CD1c-positive myeloid dendritic cell (primary cell): ENCODE data around the gene YIPF6.
"Not testable (repeated sequence)": the region's sequence is repeated elsewhere in the genome, so short reads cannot be mapped to it uniquely, and the experiment has no call there.

ENCODE experiments used
- DNase-seq: peaks from one replicate; pipeline ENCODE4 v3.0.0-alpha.2; 2016; ENCODE audit errors: extremely low spot score

Gene YIPF6

GRCh38 chrX:68498508-68499379 is at the start of gene YIPF6:
Gene YIPF6, plus strand, starts transcription at chrX:68499051. Its CDS starts 16 bp downstream, at chrX:68499067.
- DNase-seq, result peak; percentile 83

- no peak for DNase-seq
These were observed 47.1 kb upstream of the YIPF6 start for GRCh38 chrX:68451720-68452119.

- no peak for DNase-seq
These were observed 44.2 kb upstream of the YIPF6 start for GRCh38 chrX:68454476-68455150.

- DNase-seq, result no peak
These were observed 43.7 kb upstream of the YIPF6 start for GRCh38 chrX:68455151-68455510.

GRCh38 chrX:68461093-68461492 is 37.8 kb upstream of the YIPF6 start:
- no peak for DNase-seq

- DNase-seq, result no peak
These were observed 37.3 kb upstream of the YIPF6 start for GRCh38 chrX:68461576-68461975.

GRCh38 chrX:68462197-68462596 is 36.7 kb upstream of the YIPF6 start:
- no peak for DNase-seq

DNA sequence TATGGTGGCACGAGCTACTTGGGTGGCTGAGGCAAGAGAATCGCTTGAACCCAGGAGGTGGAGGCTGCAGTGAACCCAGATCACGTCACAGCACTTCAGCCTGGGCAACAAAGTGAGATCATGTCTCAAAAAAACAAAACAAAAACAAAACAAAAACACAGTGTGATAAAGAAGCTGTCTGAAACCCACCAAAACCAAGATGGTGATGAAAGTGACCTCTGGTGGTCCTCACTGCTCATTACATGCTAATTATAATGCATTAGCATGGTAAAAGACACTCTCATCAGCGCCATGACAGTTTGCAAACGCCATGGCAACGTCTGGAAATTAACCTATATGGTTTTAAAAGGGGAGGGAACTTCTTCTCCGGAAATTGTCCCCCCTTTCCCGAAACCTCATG is 36.2 kb upstream of the YIPF6 start:
- DNase-seq, result peak; percentile 15

DNA sequence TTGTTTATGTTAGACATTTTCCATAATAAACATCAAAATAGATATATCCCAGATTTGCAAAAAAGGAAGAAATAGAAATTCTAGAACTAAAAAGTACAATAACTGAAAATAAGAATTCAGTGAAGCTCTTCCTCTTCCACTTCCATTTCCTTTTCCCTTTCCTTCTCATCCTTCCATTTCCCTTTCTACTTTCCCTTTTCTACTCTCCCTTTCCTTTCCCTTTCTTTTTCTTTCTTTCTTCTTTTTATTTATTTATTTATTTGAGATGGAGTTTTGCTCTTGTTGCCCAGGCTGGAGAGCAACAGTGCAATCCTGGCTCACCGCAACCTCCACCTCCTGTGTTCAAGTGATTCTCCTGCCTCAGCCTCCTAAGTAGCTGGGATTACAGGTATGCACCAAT is 35.0 kb upstream of the YIPF6 start:
- no peak for DNase-seq

DNA sequence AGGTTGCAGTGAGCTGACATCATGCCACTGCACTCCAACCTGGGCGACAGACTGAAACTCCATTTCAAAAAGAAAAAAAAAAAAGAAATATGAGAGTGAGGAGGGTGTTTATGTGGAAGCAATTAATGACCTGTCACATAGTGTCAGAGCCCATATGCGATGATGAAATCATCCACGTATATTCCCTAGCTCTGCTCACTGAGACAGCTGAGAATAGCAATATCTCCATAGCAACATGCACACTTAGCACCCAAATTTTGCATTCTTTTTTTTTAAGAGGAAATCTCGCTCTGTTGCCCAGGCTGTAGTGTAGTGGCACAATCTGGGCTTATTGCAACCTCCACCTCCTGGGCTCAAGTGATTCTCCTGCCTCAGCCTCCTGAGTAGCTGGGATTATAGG is 34.1 kb upstream of the YIPF6 start:
- no peak for DNase-seq

DNA sequence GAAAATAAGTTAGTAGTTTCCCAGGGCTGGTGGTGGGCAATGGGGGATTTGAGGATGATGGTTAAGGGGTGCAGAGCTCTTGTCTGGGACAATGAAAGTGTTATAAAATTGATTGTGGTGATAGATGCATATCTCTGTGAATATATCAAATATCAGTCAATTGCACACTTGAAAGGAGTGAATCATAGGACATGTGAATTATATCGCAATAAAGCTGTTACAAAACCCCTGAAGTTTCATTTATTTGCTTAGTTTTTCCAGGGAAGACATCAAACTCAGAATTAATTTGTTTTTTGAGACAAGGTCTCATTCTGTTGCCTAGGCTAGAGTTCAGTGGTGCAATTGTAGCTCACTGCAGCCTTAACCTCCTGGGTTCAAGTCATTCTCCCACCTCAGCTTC is 17.9 kb upstream of the YIPF6 start:
- no peak for DNase-seq

- DNase-seq, result not testable (repeated sequence)
These were observed 12.7 kb upstream of the YIPF6 start for GRCh38 chrX:68486198-68486597.

DNA sequence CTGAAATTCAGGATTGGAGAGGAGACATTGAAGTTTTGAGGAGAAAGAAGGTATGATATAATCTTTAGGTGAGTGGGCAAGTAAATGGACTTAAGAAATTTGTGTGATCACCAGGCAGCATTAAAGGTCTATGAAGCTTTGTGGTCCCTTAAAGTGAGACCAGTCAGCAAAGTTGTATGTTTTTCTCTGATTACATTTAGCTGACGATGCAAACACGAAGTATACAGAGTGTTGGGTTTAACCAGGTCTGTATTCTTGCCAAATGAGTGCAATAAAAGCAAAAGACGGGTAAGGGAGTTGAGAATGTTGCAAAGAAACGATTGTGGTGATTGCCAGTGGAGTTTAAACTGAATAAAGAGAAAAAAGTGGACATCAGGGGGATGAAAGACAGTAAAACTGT is 11.6 kb upstream of the YIPF6 start:
- no peak for DNase-seq

DNA sequence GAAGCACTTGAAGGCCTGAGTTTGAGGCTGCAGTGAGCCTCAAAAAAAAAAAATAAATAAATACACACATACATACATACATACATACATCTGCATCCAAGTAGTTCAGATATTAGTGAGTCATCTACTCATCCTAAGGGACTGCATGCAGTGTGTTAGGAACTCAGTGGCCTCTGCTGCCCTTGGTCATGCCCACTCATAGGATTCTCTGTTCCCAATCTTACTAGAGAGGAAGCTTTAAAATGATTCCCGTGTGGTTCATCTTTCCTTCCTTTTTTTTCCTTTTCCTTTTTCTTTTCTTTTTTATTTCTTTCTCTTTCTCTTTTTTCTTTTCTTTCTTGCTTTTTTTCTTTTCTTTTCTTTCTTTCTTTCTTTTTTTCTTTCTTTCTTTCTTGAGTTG is 10.9 kb upstream of the YIPF6 start:
- no peak for DNase-seq

DNA sequence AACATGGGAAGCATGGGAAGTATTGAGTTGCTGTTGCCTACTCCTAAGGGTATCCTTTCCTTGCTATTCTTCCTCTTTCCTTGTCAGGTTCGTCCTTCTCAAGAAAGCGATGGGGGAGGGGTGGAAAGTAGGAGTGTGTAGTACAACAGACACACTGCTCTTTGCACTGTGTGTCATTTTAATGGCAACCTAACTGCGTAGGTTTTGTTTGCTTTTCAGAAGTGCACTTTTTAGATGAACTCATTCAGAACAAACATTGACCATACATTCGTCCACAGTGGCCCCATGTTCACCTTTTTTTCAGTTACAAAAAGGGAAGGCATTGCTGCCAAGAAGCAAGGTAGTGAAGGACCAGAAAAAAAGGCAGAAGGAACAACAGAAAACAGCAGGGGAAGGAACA is 10.2 kb upstream of the YIPF6 start:
- DNase-seq, result no peak

DNA sequence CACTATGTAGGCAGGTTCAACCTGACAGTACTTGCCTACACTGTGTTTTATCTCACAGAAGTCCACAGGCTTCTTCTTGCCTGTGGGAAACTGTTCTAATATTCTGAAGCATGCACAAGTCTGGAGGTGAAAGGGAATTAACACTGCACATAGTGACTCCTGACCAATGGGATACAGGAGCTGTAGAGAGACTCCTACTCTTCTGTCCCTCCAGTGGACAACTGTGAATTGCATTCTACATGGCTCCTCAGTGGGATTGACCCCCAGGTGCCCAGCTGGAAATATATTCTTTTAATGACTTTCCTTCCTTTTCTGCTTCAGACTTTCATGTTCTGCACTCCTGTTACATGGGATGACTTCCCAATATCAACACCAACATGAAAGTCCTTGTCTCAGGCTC is 8.2 kb upstream of the YIPF6 start:
- no peak for DNase-seq

DNA sequence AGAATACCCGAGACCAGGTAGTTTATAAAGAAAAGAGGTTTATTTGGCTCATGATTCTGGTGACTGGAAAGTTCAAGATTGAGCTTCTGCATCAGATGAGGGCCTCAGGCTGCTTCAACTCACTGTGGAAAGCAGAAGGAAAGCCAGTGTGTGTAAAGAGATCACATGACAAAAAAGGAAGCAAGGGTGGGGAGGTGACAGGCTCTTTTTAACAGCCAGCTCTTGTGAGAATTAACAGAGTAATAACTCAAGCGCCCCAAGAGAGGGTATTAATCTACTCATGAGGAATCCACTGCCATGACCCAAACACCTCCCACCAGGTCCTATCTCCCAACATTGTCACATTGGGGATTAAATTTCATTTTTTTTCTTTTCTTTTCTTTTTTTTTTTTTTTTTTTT is 6.3 kb upstream of the YIPF6 start:
- peak; percentile 7 for DNase-seq

- DNase-seq, result not testable (repeated sequence)
These were observed 5.1 kb upstream of the YIPF6 start for GRCh38 chrX:68493776-68494175.

GRCh38 chrX:68498044-68498507 is 775 bp upstream of the YIPF6 start:
- no peak for DNase-seq

GRCh38 chrX:68499543-68500504 is 973 bp downstream of the YIPF6 start:
- DNase-seq, result no peak

DNA sequence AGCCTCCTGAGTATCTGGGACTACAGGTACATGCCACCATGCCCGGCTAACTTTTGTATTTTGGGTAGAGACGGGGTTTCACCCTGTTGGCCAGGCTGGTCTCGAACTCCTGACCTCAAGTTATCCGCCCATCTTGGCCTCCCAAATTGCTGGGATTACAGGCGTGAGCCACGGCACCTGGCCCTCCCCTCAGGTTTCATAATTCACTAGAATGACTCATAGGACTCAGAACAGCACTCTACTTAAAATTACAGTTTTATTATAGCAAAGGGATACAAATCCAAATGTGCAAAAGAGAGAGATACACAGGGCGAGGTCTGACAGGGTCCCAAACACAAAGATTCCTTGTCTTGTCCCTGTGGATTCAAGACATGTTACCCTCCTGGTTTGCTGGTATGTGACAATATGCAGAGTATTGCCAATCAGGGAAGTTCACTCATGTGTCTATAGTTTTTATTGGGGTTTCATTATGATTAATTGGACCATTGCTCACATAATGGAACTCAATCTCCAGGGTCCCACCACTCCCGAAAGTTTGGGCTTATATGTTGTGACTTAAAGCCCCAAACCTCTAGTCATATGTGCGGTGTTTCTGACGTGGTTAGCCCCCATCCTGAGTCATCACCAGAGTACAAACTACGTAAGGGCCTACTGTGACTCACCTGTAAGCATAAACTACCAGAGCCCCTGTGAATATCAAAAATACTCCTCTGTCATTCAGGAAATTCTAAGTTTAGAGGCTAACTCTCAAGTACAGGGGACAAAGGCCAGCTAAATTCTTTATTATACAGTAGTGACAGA is 5.2 kb downstream of the YIPF6 start:
- DNase-seq, result no peak
